Gastroesophageal sphincter (tissue), 3 donors: ENCODE results near the gene ZSWIM6.

ENCODE experiments used
- EP300 ChIP-seq: sonication (generic); formaldehyde crosslinking; IDR thresholded peaks from one replicate; pipeline ENCODE4 v1.6.1; 2017; ENCODE audit warnings: antibody characterized with exemption, mild to moderate bottlenecking
- POLR2AphosphoS5 ChIP-seq: sonication (generic); formaldehyde crosslinking; IDR thresholded peaks from one replicate; pipeline ENCODE4 v1.6.1; 2017; ENCODE audit warnings: antibody characterized with exemption
- TF ChIP-seq, protein P1 (sequence below), 4 experiments: fragments of 200-600 bp in 2 of 4; fragments of 450-650 bp in 2 of 4; sonication (generic) in 1 of 4; IDR thresholded peaks; one replicate each; pipeline ENCODE4 v1.5.1; 2017 to 2019; ENCODE audit warnings: antibody characterized with exemption in 4 of 4, mild to moderate bottlenecking in 2 of 4, moderate library complexity in 2 of 4

DNA sequence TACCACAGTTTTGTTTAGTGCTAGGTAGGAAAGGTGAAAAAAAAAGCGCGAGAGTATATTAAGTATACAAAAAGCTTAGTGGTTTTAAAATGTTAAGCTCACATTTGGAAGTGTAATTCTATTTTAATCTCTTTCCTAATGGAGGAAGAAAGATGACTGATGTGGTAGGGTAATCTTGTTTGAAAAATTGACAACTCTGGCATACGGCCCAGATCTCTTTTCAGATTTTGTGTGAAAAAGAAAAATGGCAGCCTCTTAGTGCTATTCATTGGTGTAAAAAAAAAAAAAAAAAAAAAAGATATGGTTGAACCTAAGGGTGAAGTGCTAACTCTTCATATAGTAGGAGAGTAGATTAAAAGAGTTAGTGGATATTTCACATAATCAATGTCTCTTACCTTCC, 108.0 kb downstream of the ZSWIM6 start:
- TF ChIP-seq, protein P1, sequence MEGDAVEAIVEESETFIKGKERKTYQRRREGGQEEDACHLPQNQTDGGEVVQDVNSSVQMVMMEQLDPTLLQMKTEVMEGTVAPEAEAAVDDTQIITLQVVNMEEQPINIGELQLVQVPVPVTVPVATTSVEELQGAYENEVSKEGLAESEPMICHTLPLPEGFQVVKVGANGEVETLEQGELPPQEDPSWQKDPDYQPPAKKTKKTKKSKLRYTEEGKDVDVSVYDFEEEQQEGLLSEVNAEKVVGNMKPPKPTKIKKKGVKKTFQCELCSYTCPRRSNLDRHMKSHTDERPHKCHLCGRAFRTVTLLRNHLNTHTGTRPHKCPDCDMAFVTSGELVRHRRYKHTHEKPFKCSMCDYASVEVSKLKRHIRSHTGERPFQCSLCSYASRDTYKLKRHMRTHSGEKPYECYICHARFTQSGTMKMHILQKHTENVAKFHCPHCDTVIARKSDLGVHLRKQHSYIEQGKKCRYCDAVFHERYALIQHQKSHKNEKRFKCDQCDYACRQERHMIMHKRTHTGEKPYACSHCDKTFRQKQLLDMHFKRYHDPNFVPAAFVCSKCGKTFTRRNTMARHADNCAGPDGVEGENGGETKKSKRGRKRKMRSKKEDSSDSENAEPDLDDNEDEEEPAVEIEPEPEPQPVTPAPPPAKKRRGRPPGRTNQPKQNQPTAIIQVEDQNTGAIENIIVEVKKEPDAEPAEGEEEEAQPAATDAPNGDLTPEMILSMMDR (IDR thresholded peaks at IDR 0.05) = no peak
- no peak for TF ChIP-seq EP300
- no peak for TF ChIP-seq POLR2AphosphoS5
